Astrocyte (in vitro differentiated cells and primary cell): ENCODE results near the gene RABEP1.
"Not testable (repeated sequence)": the region's sequence is repeated elsewhere in the genome, so short reads cannot be mapped to it uniquely, and the experiment has no call there.

Experiments used
- EZH2 ChIP-seq: IDR thresholded peaks from 2 replicates; pipeline ENCODE4 v1.6.1; 2012; ENCODE audit warnings: mild to moderate bottlenecking, low read length, inconsistent platforms; ENCODE audit not compliant: insufficient read depth
- TF ChIP-seq, protein P1 (sequence below): IDR thresholded peaks from 2 replicates; pipeline ENCODE4 v1.5.1; 2011; ENCODE audit warnings: low read depth, mild to moderate bottlenecking, inconsistent platforms, low read length, moderate library complexity; ENCODE audit not compliant: insufficient read depth

DNA sequence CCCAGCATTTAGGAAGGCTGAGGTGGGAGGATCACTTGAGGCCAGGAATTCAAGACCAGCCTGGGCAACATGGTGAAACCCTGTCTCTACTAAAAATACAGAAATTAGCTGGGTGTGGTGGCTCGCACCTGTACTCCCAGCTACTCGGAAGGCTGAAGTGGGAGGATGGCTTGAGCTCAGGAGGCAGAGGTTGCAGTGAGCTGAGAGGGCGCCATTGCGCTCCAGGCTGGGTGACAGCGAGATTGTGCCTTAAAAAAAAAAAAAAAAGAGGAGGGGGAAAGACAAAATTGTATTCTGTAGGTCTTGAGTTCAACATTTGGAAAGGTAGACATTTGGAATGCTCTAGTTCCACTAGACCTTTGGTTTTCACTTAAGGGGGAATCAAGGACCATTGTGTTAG lies 149.2 kb downstream of the RABEP1 start:
- TF ChIP-seq, protein P1, sequence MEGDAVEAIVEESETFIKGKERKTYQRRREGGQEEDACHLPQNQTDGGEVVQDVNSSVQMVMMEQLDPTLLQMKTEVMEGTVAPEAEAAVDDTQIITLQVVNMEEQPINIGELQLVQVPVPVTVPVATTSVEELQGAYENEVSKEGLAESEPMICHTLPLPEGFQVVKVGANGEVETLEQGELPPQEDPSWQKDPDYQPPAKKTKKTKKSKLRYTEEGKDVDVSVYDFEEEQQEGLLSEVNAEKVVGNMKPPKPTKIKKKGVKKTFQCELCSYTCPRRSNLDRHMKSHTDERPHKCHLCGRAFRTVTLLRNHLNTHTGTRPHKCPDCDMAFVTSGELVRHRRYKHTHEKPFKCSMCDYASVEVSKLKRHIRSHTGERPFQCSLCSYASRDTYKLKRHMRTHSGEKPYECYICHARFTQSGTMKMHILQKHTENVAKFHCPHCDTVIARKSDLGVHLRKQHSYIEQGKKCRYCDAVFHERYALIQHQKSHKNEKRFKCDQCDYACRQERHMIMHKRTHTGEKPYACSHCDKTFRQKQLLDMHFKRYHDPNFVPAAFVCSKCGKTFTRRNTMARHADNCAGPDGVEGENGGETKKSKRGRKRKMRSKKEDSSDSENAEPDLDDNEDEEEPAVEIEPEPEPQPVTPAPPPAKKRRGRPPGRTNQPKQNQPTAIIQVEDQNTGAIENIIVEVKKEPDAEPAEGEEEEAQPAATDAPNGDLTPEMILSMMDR = not testable (repeated sequence)
- TF ChIP-seq EZH2 = not testable (repeated sequence)
